ENCODE results near the gene SRC. TPM values are rescaled to one million over a fixed set of nuclear protein-coding genes. Genes with fewer than 3 reads are reported as not detected.

The SRC gene
- total RNA-seq, 4 donors from 2014 or later = 15.1 to 29.3 (median 19.7) TPM

- no peak for TF ChIP-seq CTCF (IDR thresholded peaks at IDR 0.05)
- ATAC-seq (ENCODE audit: low FRiP score) (no peak), DNase-seq (ENCODE audit: low spot score) (no peak)
Measured at GRCh38 chr20:37350649-37351574, 5.0 kb downstream of the SRC start.

- ATAC-seq (ENCODE audit: low FRiP score) = no peak
- DNase-seq (ENCODE audit: low spot score) = no peak
- TF ChIP-seq CTCF (IDR thresholded peaks at IDR 0.05) = no peak
Measured at GRCh38 chr20:37351689-37352607, 6.0 kb downstream of the SRC start.

GRCh38 chr20:37352608-37352980 lies 6.7 kb downstream of the SRC start:
- DNase-seq (ENCODE audit: low spot score) (no peak), ATAC-seq (ENCODE audit: low FRiP score) (no peak)
- no peak for TF ChIP-seq CTCF (IDR thresholded peaks at IDR 0.05)

GRCh38 chr20:37353285-37353849 lies 7.4 kb downstream of the SRC start:
- ATAC-seq (ENCODE audit: low FRiP score) (no peak), DNase-seq (ENCODE audit: low spot score) (no peak)
- no peak for TF ChIP-seq CTCF (IDR thresholded peaks at IDR 0.05)

- TF ChIP-seq CTCF (IDR thresholded peaks at IDR 0.05) = no peak
- DNase-seq (ENCODE audit: low spot score) (no peak), ATAC-seq (ENCODE audit: low FRiP score) (no peak)
Measured at GRCh38 chr20:37354210-37355195, 8.6 kb downstream of the SRC start.
